HG03571 (cell line): ENCODE results near the gene TRIM8.
A peak's percentile ranks its signal among the peaks of the same experiment; 100 is the strongest.

Source experiments
- ATAC-seq: cut with Tn5 transposase; IDR thresholded peaks from one replicate; pipeline ENCODE4 v1.9.1; 2021; ENCODE audit not compliant: unreplicated experiment

TRIM8 gene

GRCh38 chr10:102632394-102633111 is 11.7 kb upstream of the TRIM8 start:
- ATAC-seq: no peak

GRCh38 chr10:102633287-102633686 is 11.0 kb upstream of the TRIM8 start:
- ATAC-seq: no peak

- ATAC-seq: no peak
Measured at GRCh38 chr10:102633848-102634247, 10.4 kb upstream of the TRIM8 start.

GRCh38 chr10:102634686-102635085 is 9.6 kb upstream of the TRIM8 start:
- ATAC-seq: no peak

GRCh38 chr10:102635377-102635776 is 8.9 kb upstream of the TRIM8 start:
- no peak for ATAC-seq

- no peak for ATAC-seq
Measured at GRCh38 chr10:102639537-102639936, 4.7 kb upstream of the TRIM8 start.

GRCh38 chr10:102641402-102641801 is 2.9 kb upstream of the TRIM8 start:
- ATAC-seq: no peak

GRCh38 chr10:102641880-102642735 is 2.2 kb upstream of the TRIM8 start:
- ATAC-seq: peak; percentile 43

- no peak for ATAC-seq
Measured at GRCh38 chr10:102642736-102643335, 1.4 kb upstream of the TRIM8 start.

- no peak for ATAC-seq
Measured at GRCh38 chr10:102643336-102644065, 778 bp upstream of the TRIM8 start.

- ATAC-seq: no peak
Measured at GRCh38 chr10:102644646-102645387, 538 bp downstream of the TRIM8 start.

GRCh38 chr10:102645388-102645740 is 1.1 kb downstream of the TRIM8 start:
- no peak for ATAC-seq

- peak; percentile 33 for ATAC-seq
Measured at GRCh38 chr10:102645741-102646609, 1.7 kb downstream of the TRIM8 start.

GRCh38 chr10:102646610-102647442 is 2.5 kb downstream of the TRIM8 start:
- ATAC-seq: no peak

- no peak for ATAC-seq
Measured at GRCh38 chr10:102647443-102648268, 3.4 kb downstream of the TRIM8 start.

- no peak for ATAC-seq
Measured at GRCh38 chr10:102648269-102648888, 4.1 kb downstream of the TRIM8 start.
